GM23338 (cell line): ENCODE measurements around the gene SLC44A4. TPM values are rescaled to one million over a fixed set of nuclear protein-coding genes. Genes with fewer than 3 reads are reported as not detected.

ENCODE experiments used
- ATAC-seq: fragments of 200-7000 bp; cut with Tn5 transposase; 3 replicates; pipeline ENCODE4 v1.9.1; 2020
- DNase-seq: peaks from one replicate; pipeline ENCODE4 v3.0.0-alpha.2; 2015; ENCODE audit warnings: low spot score
- H2AFZ ChIP-seq: fragments of 200-600 bp; sonication (generic); 2 replicates; pipeline ENCODE4 v1.8.0; 2016; ENCODE audit warnings: antibody characterized with exemption, mild to moderate bottlenecking, moderate library complexity
- H3F3A ChIP-seq: fragments of 200-600 bp; sonication (generic); replicated peaks from 2 replicates; pipeline ENCODE4 v1.8.0; 2017; ENCODE audit warnings: antibody characterized with exemption, mixed run types, low read depth
- H3K27ac ChIP-seq: fragments of 200-600 bp; sonication (generic); 2 replicates; pipeline ENCODE4 v1.6.1; 2016; ENCODE audit warnings: low read depth
- H3K27me3 ChIP-seq: fragments of 200-600 bp; sonication (generic); 2 replicates; pipeline ENCODE4 v1.8.0; 2016; ENCODE audit warnings: mild to moderate bottlenecking, mixed run types, moderate library complexity; ENCODE audit not compliant: insufficient read depth
- H3K36me3 ChIP-seq: fragments of 200-600 bp; sonication (generic); 2 replicates; pipeline ENCODE4 v1.8.0; 2016; ENCODE audit warnings: mild to moderate bottlenecking; ENCODE audit not compliant: insufficient read depth
- H3K4me1 ChIP-seq: fragments of 200-600 bp; sonication (generic); 2 replicates; pipeline ENCODE4 v1.8.0; 2016; ENCODE audit warnings: mild to moderate bottlenecking, moderate library complexity; ENCODE audit not compliant: insufficient read depth
- H3K4me2 ChIP-seq: fragments of 200-600 bp; sonication (generic); 2 replicates; pipeline ENCODE4 v1.7.1; 2017; ENCODE audit warnings: mixed run types
- H3K4me3 ChIP-seq: fragments of 200-600 bp; sonication (generic); 2 replicates; pipeline ENCODE4 v1.6.1; 2016; ENCODE audit warnings: mixed run types
- H3K79me2 ChIP-seq: fragments of 200-600 bp; sonication (generic); replicated peaks from 2 replicates; pipeline ENCODE4 v1.8.0; 2017; ENCODE audit warnings: mild to moderate bottlenecking; ENCODE audit not compliant: insufficient read depth
- H3K9me2 ChIP-seq: fragments of 200-600 bp; sonication (generic); 2 replicates; pipeline ENCODE4 v1.8.0; 2017; ENCODE audit not compliant: insufficient read depth
- H4K20me1 ChIP-seq: fragments of 200-600 bp; sonication (generic); replicated peaks from 2 replicates; pipeline ENCODE4 v1.8.0; 2017; ENCODE audit warnings: mild to moderate bottlenecking; ENCODE audit not compliant: insufficient read depth
- H3K27ac Mint-ChIP-seq: 2 replicates; pipeline ENCODE4 v1.8.0; 2020; ENCODE audit warnings: inconsistent platforms, mild to moderate bottlenecking, moderate library complexity, mixed read lengths
- H3K27me3 Mint-ChIP-seq: 3 replicates; pipeline ENCODE4 v1.8.0; 2022; ENCODE audit warnings: low read depth, mild to moderate bottlenecking, moderate library complexity, mixed read lengths, inconsistent platforms; ENCODE audit not compliant: insufficient read depth, poor library complexity
- H3K36me3 Mint-ChIP-seq: 3 replicates; pipeline ENCODE4 v1.8.0; 2021; ENCODE audit warnings: low read depth, mild to moderate bottlenecking, inconsistent platforms, moderate library complexity, mixed read lengths
- H3K4me1 Mint-ChIP-seq: 3 replicates; pipeline ENCODE4 v1.8.0; 2020; ENCODE audit warnings: mild to moderate bottlenecking, inconsistent platforms, mixed read lengths
- H3K4me3 Mint-ChIP-seq: 3 replicates; pipeline ENCODE4 v1.8.0; 2021; ENCODE audit warnings: moderate library complexity, mild to moderate bottlenecking, inconsistent platforms, mixed read lengths
- H3K9me3 Mint-ChIP-seq: 3 replicates; pipeline ENCODE4 v1.8.0; 2020; ENCODE audit warnings: moderate library complexity, mild to moderate bottlenecking, inconsistent platforms, mixed read lengths
- CREB1 ChIP-seq: fragments of 250-450 bp; sonication (Bioruptor Pico); IDR thresholded peaks from 2 replicates; pipeline ENCODE4 v1.5.0; 2020; ENCODE audit warnings: low read depth, mild to moderate bottlenecking, moderate library complexity
- CTCF ChIP-seq, 2 experiments: fragments of 200-600 bp in 1 of 2; sonication (generic) in 1 of 2; conservative IDR thresholded peaks; 2 replicates each; pipeline versions ENCODE4 v1.5.1 to v1.6.1; 2016 to 2017; ENCODE audit warnings: antibody characterized with exemption in 2 of 2, low read depth in 2 of 2, mild to moderate bottlenecking in 2 of 2, moderate library complexity in 1 of 2
- EZH2phosphoT487 ChIP-seq: fragments of 200-600 bp; sonication (generic); IDR thresholded peaks from one replicate; pipeline ENCODE4 v1.8.1; 2018; ENCODE audit warnings: antibody characterized with exemption; ENCODE audit not compliant: unreplicated experiment
- NANOG ChIP-seq: IDR thresholded peaks from 2 replicates; pipeline ENCODE4 v1.6.1; 2016; ENCODE audit warnings: antibody characterized with exemption, borderline replicate concordance
- POLR2AphosphoS5 ChIP-seq: IDR thresholded peaks from 2 replicates; pipeline ENCODE4 v1.6.1; 2016; ENCODE audit warnings: antibody characterized with exemption, low read depth
- ZNF331 ChIP-seq: fragments of 250-450 bp; sonication (Bioruptor Pico); IDR thresholded peaks from 2 replicates; pipeline ENCODE4 v1.5.0; 2020; ENCODE audit warnings: low read depth, mild to moderate bottlenecking, moderate library complexity
- polyA plus RNA-seq: library from polyadenylated mRNA; unstranded; fragments of >200 nt; fragmentation: Nextera tagmentation; extraction: Ambion mirVana; gene quantifications from 2 replicates; pipeline ENCODE4 v1.2.1, GENCODE V29; 2016
- total RNA-seq: library from RNA; depleted of rRNA; stranded (reverse); fragments of >200 nt; shearing (Covaris generic); gene quantifications from 2 replicates; pipeline ENCODE4 v1.2.3, GENCODE V29; 2014
- TF ChIP-seq, protein P1 (sequence below): IDR thresholded peaks from 2 replicates; pipeline ENCODE4 v1.6.1; 2016; ENCODE audit warnings: antibody characterized with exemption
- TF ChIP-seq, protein P2 (sequence below): IDR thresholded peaks from one replicate; pipeline ENCODE4 v1.6.1; 2018; ENCODE audit warnings: antibody characterized with exemption; ENCODE audit not compliant: unreplicated experiment
- TF ChIP-seq, protein P3 (sequence below): fragments of 250-450 bp; sonication (Bioruptor Pico); IDR thresholded peaks from 2 replicates; pipeline ENCODE4 v1.5.0; 2020; ENCODE audit warnings: mild to moderate bottlenecking, moderate library complexity

SLC44A4 gene
- total and polyA plus RNA-seq, 2 experiments from 2014 or later = 1.1 to 3.7 TPM

DNA sequence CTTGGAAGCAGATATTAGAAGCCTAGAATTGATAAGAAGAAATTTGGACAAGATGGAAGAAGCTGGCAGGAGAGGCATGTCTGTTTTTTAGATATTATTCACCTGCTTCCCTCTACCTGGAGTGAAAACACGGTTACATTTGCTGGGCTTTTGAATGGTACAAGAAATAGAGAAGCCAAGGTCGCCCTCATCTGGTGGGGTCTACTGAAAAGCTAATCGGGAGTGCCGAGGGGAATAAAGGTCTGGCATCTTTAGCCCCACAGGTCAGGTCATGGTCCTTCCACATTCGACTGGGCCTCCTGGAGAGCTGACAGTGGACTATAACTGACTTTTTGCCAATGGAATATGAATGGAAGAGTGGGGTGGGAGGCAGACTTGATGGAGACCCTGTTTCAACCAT lies 44.1 kb upstream of the SLC44A4 start:
- no peaks in the 10 kb centered on the region for H3F3A ChIP-seq
- H3K36me3 Mint-ChIP-seq = no peaks in the 10 kb centered on the region
- H3K27ac Mint-ChIP-seq = no peak overlapping the region
- H2AFZ ChIP-seq = no peak overlapping the region
- no peaks in the 10 kb centered on the region for H3K9me2 ChIP-seq
- peaks cover 3% of the 10 kb centered on the region; the same call in 2 of the 3 replicates for H3K4me1 Mint-ChIP-seq
- no peak overlapping the region for H3K4me3 ChIP-seq
- no peaks in the 10 kb centered on the region for H3K9me3 Mint-ChIP-seq
- H3K4me2 ChIP-seq = no peak overlapping the region
- H3K27me3 Mint-ChIP-seq = peaks cover 5% of the 10 kb centered on the region
- no peaks in the 10 kb centered on the region for H4K20me1 ChIP-seq
- DNase-seq (peak; percentile 69), ATAC-seq (peak; percentile 92)
- no peaks in the 10 kb centered on the region for H3K36me3 ChIP-seq
- no peak overlapping the region for H3K27ac ChIP-seq
- TF ChIP-seq POLR2AphosphoS5 (no peak), CTCF (conservative IDR thresholded peaks at IDR 0.05; ENCODE audit: low read depth in 2 of 2) (peak; percentile 61 to 76)
- no peaks in the 10 kb centered on the region for H3K4me1 ChIP-seq
- H3K79me2 ChIP-seq = no peaks in the 10 kb centered on the region
- no peaks in the 10 kb centered on the region for H3K27me3 ChIP-seq
- no peak overlapping the region; the same call in 2 of the 3 replicates for H3K4me3 Mint-ChIP-seq

DNA sequence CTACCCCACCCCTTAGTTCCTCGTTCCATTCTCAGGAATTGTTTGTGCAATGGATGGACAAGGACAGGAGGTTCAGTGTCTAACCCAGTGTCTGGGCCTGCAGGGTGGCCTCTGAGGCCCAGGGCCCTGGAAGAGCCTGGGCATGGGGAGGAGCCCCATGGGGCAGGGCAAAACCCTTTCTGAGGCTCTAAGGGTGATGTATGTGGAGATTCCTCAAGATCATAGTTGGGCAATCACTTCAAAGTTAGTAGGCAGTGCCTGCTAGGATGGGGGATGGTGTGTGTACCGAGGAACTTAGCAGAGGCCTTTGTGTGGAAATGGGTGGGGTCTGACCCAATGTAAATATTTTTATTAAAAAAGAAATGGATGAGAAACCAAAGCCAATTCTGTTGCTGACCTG lies 42.0 kb upstream of the SLC44A4 start:
- Mint-ChIP-seq H3K9me3 (no peaks in the 10 kb centered on the region), H3K36me3 (no peaks in the 10 kb centered on the region), H3K27ac (no peak overlapping the region), H3K4me1 (no peaks in the 10 kb centered on the region; the same call in 2 of the 3 replicates), H3K4me3 (no peak overlapping the region), H3K27me3 (peaks cover 6% of the 10 kb centered on the region)
- no peak overlapping the region for H3K4me3 ChIP-seq
- no peaks in the 10 kb centered on the region for H3K27me3 ChIP-seq
- H3K36me3 ChIP-seq = no peaks in the 10 kb centered on the region
- H3K4me1 ChIP-seq = no peaks in the 10 kb centered on the region
- no peaks in the 10 kb centered on the region for H3F3A ChIP-seq
- ATAC-seq = no peak
- H4K20me1 ChIP-seq = no peaks in the 10 kb centered on the region
- H3K9me2 ChIP-seq = no peaks in the 10 kb centered on the region
- H3K27ac ChIP-seq = no peak overlapping the region
- DNase-seq = no peak
- H3K4me2 ChIP-seq = no peak overlapping the region
- no peak overlapping the region for H2AFZ ChIP-seq
- no peaks in the 10 kb centered on the region for H3K79me2 ChIP-seq
- TF ChIP-seq NANOG (no peak), POLR2AphosphoS5 (no peak), CREB1 (CRISPR knock-in tag) (no peak), ZNF331 (no peak), EZH2phosphoT487 (no peak)
- TF ChIP-seq, protein P1, sequence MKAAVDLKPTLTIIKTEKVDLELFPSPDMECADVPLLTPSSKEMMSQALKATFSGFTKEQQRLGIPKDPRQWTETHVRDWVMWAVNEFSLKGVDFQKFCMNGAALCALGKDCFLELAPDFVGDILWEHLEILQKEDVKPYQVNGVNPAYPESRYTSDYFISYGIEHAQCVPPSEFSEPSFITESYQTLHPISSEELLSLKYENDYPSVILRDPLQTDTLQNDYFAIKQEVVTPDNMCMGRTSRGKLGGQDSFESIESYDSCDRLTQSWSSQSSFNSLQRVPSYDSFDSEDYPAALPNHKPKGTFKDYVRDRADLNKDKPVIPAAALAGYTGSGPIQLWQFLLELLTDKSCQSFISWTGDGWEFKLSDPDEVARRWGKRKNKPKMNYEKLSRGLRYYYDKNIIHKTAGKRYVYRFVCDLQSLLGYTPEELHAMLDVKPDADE = no peak
- TF ChIP-seq, protein P2, sequence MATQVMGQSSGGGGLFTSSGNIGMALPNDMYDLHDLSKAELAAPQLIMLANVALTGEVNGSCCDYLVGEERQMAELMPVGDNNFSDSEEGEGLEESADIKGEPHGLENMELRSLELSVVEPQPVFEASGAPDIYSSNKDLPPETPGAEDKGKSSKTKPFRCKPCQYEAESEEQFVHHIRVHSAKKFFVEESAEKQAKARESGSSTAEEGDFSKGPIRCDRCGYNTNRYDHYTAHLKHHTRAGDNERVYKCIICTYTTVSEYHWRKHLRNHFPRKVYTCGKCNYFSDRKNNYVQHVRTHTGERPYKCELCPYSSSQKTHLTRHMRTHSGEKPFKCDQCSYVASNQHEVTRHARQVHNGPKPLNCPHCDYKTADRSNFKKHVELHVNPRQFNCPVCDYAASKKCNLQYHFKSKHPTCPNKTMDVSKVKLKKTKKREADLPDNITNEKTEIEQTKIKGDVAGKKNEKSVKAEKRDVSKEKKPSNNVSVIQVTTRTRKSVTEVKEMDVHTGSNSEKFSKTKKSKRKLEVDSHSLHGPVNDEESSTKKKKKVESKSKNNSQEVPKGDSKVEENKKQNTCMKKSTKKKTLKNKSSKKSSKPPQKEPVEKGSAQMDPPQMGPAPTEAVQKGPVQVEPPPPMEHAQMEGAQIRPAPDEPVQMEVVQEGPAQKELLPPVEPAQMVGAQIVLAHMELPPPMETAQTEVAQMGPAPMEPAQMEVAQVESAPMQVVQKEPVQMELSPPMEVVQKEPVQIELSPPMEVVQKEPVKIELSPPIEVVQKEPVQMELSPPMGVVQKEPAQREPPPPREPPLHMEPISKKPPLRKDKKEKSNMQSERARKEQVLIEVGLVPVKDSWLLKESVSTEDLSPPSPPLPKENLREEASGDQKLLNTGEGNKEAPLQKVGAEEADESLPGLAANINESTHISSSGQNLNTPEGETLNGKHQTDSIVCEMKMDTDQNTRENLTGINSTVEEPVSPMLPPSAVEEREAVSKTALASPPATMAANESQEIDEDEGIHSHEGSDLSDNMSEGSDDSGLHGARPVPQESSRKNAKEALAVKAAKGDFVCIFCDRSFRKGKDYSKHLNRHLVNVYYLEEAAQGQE = no peak
- TF ChIP-seq, protein P3, sequence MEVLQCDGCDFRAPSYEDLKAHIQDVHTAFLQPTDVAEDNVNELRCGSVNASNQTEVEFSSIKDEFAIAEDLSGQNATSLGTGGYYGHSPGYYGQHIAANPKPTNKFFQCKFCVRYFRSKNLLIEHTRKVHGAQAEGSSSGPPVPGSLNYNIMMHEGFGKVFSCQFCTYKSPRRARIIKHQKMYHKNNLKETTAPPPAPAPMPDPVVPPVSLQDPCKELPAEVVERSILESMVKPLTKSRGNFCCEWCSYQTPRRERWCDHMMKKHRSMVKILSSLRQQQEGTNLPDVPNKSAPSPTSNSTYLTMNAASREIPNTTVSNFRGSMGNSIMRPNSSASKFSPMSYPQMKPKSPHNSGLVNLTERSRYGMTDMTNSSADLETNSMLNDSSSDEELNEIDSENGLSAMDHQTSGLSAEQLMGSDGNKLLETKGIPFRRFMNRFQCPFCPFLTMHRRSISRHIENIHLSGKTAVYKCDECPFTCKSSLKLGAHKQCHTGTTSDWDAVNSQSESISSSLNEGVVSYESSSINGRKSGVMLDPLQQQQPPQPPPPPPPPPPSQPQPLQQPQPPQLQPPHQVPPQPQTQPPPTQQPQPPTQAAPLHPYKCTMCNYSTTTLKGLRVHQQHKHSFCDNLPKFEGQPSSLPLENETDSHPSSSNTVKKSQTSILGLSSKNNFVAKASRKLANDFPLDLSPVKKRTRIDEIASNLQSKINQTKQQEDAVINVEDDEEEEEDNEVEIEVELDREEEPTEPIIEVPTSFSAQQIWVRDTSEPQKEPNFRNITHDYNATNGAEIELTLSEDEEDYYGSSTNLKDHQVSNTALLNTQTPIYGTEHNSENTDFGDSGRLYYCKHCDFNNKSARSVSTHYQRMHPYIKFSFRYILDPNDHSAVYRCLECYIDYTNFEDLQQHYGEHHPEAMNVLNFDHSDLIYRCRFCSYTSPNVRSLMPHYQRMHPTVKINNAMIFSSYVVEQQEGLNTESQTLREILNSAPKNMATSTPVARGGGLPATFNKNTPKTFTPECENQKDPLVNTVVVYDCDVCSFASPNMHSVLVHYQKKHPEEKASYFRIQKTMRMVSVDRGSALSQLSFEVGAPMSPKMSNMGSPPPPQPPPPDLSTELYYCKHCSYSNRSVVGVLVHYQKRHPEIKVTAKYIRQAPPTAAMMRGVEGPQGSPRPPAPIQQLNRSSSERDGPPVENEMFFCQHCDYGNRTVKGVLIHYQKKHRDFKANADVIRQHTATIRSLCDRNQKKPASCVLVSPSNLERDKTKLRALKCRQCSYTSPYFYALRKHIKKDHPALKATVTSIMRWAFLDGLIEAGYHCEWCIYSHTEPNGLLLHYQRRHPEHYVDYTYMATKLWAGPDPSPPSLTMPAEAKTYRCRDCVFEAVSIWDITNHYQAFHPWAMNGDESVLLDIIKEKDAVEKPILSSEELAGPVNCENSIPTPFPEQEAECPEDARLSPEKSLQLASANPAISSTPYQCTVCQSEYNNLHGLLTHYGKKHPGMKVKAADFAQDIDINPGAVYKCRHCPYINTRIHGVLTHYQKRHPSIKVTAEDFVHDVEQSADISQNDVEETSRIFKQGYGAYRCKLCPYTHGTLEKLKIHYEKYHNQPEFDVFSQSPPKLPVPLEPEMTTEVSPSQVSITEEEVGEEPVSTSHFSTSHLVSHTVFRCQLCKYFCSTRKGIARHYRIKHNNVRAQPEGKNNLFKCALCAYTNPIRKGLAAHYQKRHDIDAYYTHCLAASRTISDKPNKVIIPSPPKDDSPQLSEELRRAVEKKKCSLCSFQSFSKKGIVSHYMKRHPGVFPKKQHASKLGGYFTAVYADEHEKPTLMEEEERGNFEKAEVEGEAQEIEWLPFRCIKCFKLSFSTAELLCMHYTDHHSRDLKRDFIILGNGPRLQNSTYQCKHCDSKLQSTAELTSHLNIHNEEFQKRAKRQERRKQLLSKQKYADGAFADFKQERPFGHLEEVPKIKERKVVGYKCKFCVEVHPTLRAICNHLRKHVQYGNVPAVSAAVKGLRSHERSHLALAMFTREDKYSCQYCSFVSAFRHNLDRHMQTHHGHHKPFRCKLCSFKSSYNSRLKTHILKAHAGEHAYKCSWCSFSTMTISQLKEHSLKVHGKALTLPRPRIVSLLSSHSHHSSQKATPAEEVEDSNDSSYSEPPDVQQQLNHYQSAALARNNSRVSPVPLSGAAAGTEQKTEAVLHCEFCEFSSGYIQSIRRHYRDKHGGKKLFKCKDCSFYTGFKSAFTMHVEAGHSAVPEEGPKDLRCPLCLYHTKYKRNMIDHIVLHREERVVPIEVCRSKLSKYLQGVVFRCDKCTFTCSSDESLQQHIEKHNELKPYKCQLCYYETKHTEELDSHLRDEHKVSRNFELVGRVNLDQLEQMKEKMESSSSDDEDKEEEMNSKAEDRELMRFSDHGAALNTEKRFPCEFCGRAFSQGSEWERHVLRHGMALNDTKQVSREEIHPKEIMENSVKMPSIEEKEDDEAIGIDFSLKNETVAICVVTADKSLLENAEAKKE (CRISPR knock-in tag) = no peak
